SU-DHL-6 (cell line): ENCODE results near the gene NTPCR.

ENCODE experiments used
- CTCF ChIP-seq: fragments of 200-600 bp; sonication (generic); IDR thresholded peaks from one replicate; pipeline ENCODE4 v1.5.1; 2017; ENCODE audit warnings: antibody characterized with exemption, mild to moderate bottlenecking, low read length, moderate library complexity; ENCODE audit not compliant: insufficient read depth, poor library complexity, severe bottlenecking
- EZH2phosphoT487 ChIP-seq: fragments of 200-600 bp; sonication (generic), shearing (Covaris generic); conservative IDR thresholded peaks from 2 replicates; pipeline ENCODE4 v1.6.1; 2018; ENCODE audit warnings: mild to moderate bottlenecking, antibody characterized with exemption, low read length, moderate library complexity, mixed read lengths

- TF ChIP-seq CTCF (no peak), EZH2phosphoT487 (no peak)
Observed at GRCh38 chr1:232982238-232982944, 32.0 kb downstream of the NTPCR start.
